NB4 (cell line): ENCODE data around the gene FMNL2.

ENCODE experiments used
- POLR2A ChIP-seq: IDR thresholded peaks from 2 replicates; pipeline ENCODE4 v1.6.1; 2011; ENCODE audit warnings: mild to moderate bottlenecking; ENCODE audit not compliant: insufficient read length; ENCODE audit errors: extremely low read depth
- TF ChIP-seq, protein P1 (sequence below): IDR thresholded peaks from one replicate; pipeline ENCODE4 v1.5.1; 2012; ENCODE audit warnings: low read depth, low read length
- TF ChIP-seq, protein P2 (sequence below): IDR thresholded peaks from 2 replicates; pipeline ENCODE4 v1.6.1; 2011; ENCODE audit warnings: low read depth, low read length

DNA sequence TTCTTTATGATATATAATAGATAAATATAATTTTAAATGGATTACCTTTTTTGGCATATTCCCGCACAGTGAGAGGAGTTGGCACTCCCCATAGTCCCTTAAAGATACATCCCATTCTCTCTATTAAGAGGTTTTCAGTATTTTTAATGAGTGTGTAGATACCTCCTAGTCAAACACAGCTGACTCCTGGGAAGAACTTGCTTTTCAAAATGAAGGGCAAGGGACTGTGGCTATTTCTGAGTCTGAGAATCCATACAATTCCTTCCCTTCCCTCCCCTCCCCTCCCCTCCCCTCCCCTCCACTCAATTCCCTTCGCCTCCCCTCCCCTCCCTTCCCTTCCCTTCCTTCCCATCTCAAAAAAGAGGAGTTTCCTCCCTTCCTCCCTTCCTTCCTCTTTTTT is 288.8 kb downstream of the FMNL2 start:
- TF ChIP-seq, protein P1, sequence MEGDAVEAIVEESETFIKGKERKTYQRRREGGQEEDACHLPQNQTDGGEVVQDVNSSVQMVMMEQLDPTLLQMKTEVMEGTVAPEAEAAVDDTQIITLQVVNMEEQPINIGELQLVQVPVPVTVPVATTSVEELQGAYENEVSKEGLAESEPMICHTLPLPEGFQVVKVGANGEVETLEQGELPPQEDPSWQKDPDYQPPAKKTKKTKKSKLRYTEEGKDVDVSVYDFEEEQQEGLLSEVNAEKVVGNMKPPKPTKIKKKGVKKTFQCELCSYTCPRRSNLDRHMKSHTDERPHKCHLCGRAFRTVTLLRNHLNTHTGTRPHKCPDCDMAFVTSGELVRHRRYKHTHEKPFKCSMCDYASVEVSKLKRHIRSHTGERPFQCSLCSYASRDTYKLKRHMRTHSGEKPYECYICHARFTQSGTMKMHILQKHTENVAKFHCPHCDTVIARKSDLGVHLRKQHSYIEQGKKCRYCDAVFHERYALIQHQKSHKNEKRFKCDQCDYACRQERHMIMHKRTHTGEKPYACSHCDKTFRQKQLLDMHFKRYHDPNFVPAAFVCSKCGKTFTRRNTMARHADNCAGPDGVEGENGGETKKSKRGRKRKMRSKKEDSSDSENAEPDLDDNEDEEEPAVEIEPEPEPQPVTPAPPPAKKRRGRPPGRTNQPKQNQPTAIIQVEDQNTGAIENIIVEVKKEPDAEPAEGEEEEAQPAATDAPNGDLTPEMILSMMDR, result no peak
- TF ChIP-seq, protein P2, sequence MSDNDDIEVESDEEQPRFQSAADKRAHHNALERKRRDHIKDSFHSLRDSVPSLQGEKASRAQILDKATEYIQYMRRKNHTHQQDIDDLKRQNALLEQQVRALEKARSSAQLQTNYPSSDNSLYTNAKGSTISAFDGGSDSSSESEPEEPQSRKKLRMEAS, result no peak
- no peak for TF ChIP-seq POLR2A
